Measurements from ENCODE around the gene DSCAM.

GRCh38 chr21:40461008-40461407 lies 385.9 kb downstream of the DSCAM start:
- TF ChIP-seq CTCF (IDR thresholded peaks at IDR 0.05) (no peak), POLR2A (IDR thresholded peaks at IDR 0.05) (no peak)
